Kidney capillary endothelial cell (primary cell): ENCODE measurements around the gene PGBD2.
"Not testable (repeated sequence)": the region's sequence is repeated elsewhere in the genome, so short reads cannot be mapped to it uniquely, and the experiment has no call there.

Source experiments
- DNase-seq: peaks from one replicate; pipeline ENCODE4 v3.0.0-alpha.2; 2018; ENCODE audit warnings: low spot score

PGBD2 gene

GRCh38 chr1:248927283-248927682 lies 21.2 kb downstream of the PGBD2 start:
- not testable (repeated sequence) for DNase-seq

GRCh38 chr1:248928122-248928521 lies 22.1 kb downstream of the PGBD2 start:
- not testable (repeated sequence) for DNase-seq

- not testable (repeated sequence) for DNase-seq
Measured at GRCh38 chr1:248930037-248930436, 24.0 kb downstream of the PGBD2 start.

GRCh38 chr1:248938173-248938809 lies 32.3 kb downstream of the PGBD2 start:
- not testable (repeated sequence) for DNase-seq

- not testable (repeated sequence) for DNase-seq
Measured at GRCh38 chr1:248944134-248944999, 38.3 kb downstream of the PGBD2 start.

- DNase-seq = not testable (repeated sequence)
Measured at GRCh38 chr1:248945000-248945423, 39.0 kb downstream of the PGBD2 start.

- DNase-seq = not testable (repeated sequence)
Measured at GRCh38 chr1:248945453-248945852, 39.4 kb downstream of the PGBD2 start.

- not testable (repeated sequence) for DNase-seq
Measured at GRCh38 chr1:248945856-248946416, 39.9 kb downstream of the PGBD2 start.
